Transverse colon (tissue), 4 donors: ENCODE data around the gene PRKCE. TPM values are rescaled to one million over a fixed set of nuclear protein-coding genes. Genes with fewer than 3 reads are reported as not detected.

Experiments
- DNase-seq: peaks from one replicate; pipeline ENCODE4 v3.0.0-alpha.2; 2019
- H3K27ac ChIP-seq, 4 donors: fragments of 200-600 bp; sonication (generic); 2 replicates each; pipeline ENCODE4 v1.5.1; 2016 to 2018; ENCODE audit warnings: inconsistent platforms in 4 of 4
- H3K27me3 ChIP-seq: fragments of 200-600 bp; sonication (generic); 2 replicates; pipeline ENCODE4 v1.5.1; 2017; ENCODE audit warnings: inconsistent platforms
- H3K36me3 ChIP-seq, 4 donors: fragments of 200-600 bp; sonication (generic); 2 replicates each; pipeline ENCODE4 v1.5.1; 2017 to 2019; ENCODE audit warnings: inconsistent platforms in 4 of 4
- H3K4me1 ChIP-seq, 4 donors: fragments of 200-600 bp; sonication (generic); 2 replicates each; pipeline ENCODE4 v1.5.1; 2017 to 2020; ENCODE audit warnings: inconsistent platforms in 4 of 4
- H3K4me3 ChIP-seq, 4 donors: fragments of 200-600 bp; sonication (generic); 1 replicate in 1 of 4; 2 replicates in 3 of 4; pipeline versions ENCODE4 v1.5.1 to v1.6.1; 2017 to 2019; ENCODE audit warnings: inconsistent platforms in 4 of 4
- H3K9me3 ChIP-seq, 2 donors: fragments of 200-600 bp; sonication (generic); 2 replicates each; pipeline ENCODE4 v1.5.1; 2017 to 2019; ENCODE audit warnings: inconsistent platforms in 2 of 2
- EP300 ChIP-seq: sonication (generic); formaldehyde crosslinking; IDR thresholded peaks from one replicate; pipeline ENCODE4 v1.6.1; 2017; ENCODE audit warnings: antibody characterized with exemption, low read depth
- POLR2A ChIP-seq: fragments of 450-650 bp; IDR thresholded peaks from one replicate; pipeline ENCODE4 v1.6.1; 2016; ENCODE audit warnings: antibody characterized with exemption, mild to moderate bottlenecking, moderate library complexity
- POLR2AphosphoS5 ChIP-seq, 3 donors: sonication (generic); formaldehyde crosslinking; IDR thresholded peaks; one replicate each; pipeline ENCODE4 v1.6.1; 2016; ENCODE audit warnings: antibody characterized with exemption in 3 of 3
- WGBS, 2 donors: methylation state at CpG; one replicate each; pipeline ENCODE4 v1.1.5; 2018; ENCODE audit warnings: low coverage in 1 of 2; 5-methylcytosine and 5-hydroxymethylcytosine counted together
- in situ Hi-C, 4 donors: fragments of 200-750 bp; cut with MboI; loops; one replicate each; pipeline versions ENCODE4 v1.15.0 to v1.15.1; 2017; ENCODE audit warnings: low sequenced_read_pairs in 3 of 4, low pct_ligation_motif_present in 1 of 4, low pct_unique_long_range_greater_than_20kb in 1 of 4
- intact Hi-C: fragments of 100-400 bp; cut with DNase I; formaldehyde crosslinking; loops from one replicate; pipeline ENCODE4 v1.15.1; 2023; ENCODE audit warnings: low total_unique reads
- total RNA-seq, 4 donors: library from RNA; depleted of rRNA; stranded (reverse); fragments of >200 nt; gene quantifications; one replicate each; pipeline ENCODE4 v1.1.0, GENCODE V29; 2016
- TF ChIP-seq, protein P1 (sequence below), 5 experiments: fragments of 200-600 bp in 3 of 5; fragments of 450-650 bp in 2 of 5; sonication (generic) in 3 of 5; IDR thresholded peaks; 1 replicate in 2 of 5; 2 replicates in 3 of 5; pipeline ENCODE4 v1.5.1; 2016 to 2017; ENCODE audit warnings: antibody characterized with exemption in 5 of 5, inconsistent platforms in 3 of 5, mild to moderate bottlenecking in 2 of 5, moderate library complexity in 1 of 5

Gene PRKCE
- total RNA-seq, 4 donors from 2014 or later: 8.6 to 20.6 (median 11.3) TPM

DNA sequence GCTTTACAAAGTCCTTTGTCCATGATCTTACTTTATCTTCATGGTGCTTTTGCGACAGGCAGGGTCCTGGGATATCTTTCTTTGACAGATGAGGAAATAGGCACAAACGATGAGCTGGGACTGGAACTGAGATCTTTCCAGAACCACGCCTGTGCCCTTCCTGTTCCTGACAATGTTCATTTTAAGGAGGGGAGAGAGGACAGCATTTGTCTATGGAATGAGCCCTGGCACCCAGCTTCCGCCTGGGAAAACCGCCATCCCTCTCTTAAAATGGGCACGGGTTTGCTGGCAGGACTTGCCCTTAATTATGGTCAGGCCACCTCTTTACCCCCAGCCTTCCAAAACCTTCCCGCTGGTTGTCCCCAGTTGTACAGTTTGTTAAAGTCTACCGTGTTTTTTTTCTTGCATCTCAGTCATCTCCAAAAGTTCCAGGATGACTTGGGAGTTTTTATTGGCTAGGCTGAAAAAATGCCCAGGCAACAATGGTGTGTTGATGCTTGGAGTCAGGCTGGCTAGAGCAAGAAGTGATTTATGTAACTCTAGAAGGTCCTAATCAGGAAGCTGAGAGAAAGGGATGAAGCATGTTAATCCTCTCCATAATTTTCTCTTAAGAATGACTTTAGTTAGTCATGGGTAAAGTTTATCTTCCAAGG, 380.8 kb downstream of the PRKCE start:
- TF ChIP-seq, protein P1, sequence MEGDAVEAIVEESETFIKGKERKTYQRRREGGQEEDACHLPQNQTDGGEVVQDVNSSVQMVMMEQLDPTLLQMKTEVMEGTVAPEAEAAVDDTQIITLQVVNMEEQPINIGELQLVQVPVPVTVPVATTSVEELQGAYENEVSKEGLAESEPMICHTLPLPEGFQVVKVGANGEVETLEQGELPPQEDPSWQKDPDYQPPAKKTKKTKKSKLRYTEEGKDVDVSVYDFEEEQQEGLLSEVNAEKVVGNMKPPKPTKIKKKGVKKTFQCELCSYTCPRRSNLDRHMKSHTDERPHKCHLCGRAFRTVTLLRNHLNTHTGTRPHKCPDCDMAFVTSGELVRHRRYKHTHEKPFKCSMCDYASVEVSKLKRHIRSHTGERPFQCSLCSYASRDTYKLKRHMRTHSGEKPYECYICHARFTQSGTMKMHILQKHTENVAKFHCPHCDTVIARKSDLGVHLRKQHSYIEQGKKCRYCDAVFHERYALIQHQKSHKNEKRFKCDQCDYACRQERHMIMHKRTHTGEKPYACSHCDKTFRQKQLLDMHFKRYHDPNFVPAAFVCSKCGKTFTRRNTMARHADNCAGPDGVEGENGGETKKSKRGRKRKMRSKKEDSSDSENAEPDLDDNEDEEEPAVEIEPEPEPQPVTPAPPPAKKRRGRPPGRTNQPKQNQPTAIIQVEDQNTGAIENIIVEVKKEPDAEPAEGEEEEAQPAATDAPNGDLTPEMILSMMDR (IDR thresholded peaks at IDR 0.05): no peak
- TF ChIP-seq EP300: no peak
- no peak for DNase-seq
- no peaks in the 10 kb centered on the region for H3K27me3 ChIP-seq
- H3K4me1 ChIP-seq: peaks cover 0 to 11% (median 2%) of the 10 kb centered on the region in 4 donors
- no peak overlapping the region for H3K4me3 ChIP-seq
- WGBS, 2 donors: 71 to 83% methylated on average over 2 to 8 of the region's 8 CpGs
- H3K27ac ChIP-seq: no peak overlapping the region
- intact Hi-C loops: no loop called here
- H3K9me3 ChIP-seq: no peaks in the 10 kb centered on the region
- in situ Hi-C loops: loop anchor here in 1 of 4 donors (25.0 kb wide), 1 partner anchor 605 kb away; no protein-coding TSS in a partner anchor
- no peaks in the 10 kb centered on the region for H3K36me3 ChIP-seq

DNA sequence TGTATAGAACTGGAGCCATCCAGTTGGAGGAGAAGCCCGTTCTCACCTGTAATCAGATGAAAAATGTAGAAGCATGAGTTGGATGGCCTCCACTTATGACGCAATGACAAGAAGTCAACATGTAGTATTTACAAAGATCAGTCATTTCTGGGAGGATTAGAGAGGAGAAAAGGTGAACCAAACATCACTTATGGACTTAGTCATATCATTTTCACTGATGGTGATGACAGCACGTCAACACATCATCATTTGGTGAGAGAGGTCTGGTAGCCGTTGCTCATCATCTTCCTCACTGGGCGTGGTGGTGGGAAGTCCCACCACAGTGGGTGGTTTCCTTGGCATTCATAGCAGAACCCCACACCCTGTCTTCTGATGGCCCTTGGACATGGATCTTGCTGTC, 381.5 kb downstream of the PRKCE start:
- TF ChIP-seq, protein P1 (IDR thresholded peaks at IDR 0.05): no peak
- no peak for TF ChIP-seq EP300
- TF ChIP-seq POLR2AphosphoS5 (IDR thresholded peaks at IDR 0.05): no peak
- no peak for TF ChIP-seq POLR2A
- in situ Hi-C loops (loop anchor here in 1 of 4 donors (25.0 kb wide), 1 partner anchor 604 kb away; no protein-coding TSS in a partner anchor), intact Hi-C loops (no loop called here)
- DNase-seq: no peak
- WGBS, 2 donors: 73 to 84% methylated on average over 3 to 5 of the region's 5 CpGs
- Histone ChIP-seq H3K4me1 (peaks cover 2 to 17% (median 6%) of the 10 kb centered on the region in 4 donors), H3K27me3 (no peaks in the 10 kb centered on the region), H3K4me3 (no peak overlapping the region), H3K27ac (no peak overlapping the region), H3K36me3 (no peaks in the 10 kb centered on the region), H3K9me3 (no peaks in the 10 kb centered on the region)

DNA sequence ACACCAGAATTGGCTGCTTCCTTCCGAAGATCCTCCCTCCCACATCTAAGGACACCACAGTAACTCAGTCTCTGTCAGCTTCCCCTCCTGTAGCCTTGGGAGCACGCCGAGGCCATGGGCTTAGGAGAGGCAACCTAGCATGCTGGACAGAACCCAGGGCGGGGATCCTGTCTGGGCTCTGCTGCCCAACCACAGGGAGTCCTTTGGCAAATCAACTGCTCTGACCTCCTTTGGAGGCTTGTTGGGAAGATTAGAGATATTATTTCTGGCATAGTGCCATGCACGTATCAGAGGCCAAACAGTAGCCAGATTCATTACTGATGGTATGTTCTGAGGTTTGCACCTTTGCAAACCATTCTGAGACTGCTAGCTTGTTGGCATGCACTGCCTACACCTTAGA, 383.1 kb downstream of the PRKCE start:
- no peaks in the 10 kb centered on the region for H3K36me3 ChIP-seq
- DNase-seq: no peak
- intact Hi-C loops (no loop called here), in situ Hi-C loops (loop anchor here in 1 of 4 donors (25.0 kb wide), 1 partner anchor 603 kb away; no protein-coding TSS in a partner anchor)
- no peak overlapping the region for H3K27ac ChIP-seq
- TF ChIP-seq POLR2A (no peak), POLR2AphosphoS5 (IDR thresholded peaks at IDR 0.05) (no peak), EP300 (no peak)
- TF ChIP-seq, protein P1 (IDR thresholded peaks at IDR 0.05): no peak
- 90% methylated on average over 5 of the region's 5 CpGs; no CpG with 5 or more reads in 1 of the 2 donors for WGBS, 2 donors
- no peaks in the 10 kb centered on the region for H3K9me3 ChIP-seq
- H3K4me3 ChIP-seq: no peak overlapping the region
- H3K27me3 ChIP-seq: no peaks in the 10 kb centered on the region
- H3K4me1 ChIP-seq: peaks cover 4 to 29% (median 8%) of the 10 kb centered on the region in 4 donors

DNA sequence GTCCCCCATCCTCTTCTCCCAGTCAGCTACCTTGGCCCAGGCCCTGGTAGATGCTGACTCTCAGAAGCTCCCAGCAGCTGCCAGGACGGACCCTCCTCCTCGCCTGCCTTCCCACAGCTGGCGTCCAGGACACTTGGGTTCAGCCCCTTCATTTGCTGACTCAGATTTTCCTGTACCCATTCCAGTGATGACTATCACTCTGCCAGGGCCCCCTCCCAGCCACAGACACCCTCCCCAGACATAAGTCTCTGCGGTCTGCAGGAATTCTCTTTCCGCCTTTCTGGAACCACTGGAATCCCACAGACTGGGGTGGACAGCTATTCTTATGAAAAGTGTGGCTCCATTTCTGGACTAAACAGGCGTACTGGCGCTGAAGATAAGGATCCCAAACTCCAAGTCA, 385.5 kb downstream of the PRKCE start:
- 89% methylated on average over 7 of the region's 7 CpGs; no CpG with 5 or more reads in 1 of the 2 donors for WGBS, 2 donors
- peaks cover 6 to 44% (median 18%) of the 10 kb centered on the region in 4 donors for H3K4me1 ChIP-seq
- in situ Hi-C loops: loop anchor here in 1 of 4 donors (25.0 kb wide), 1 partner anchor 600 kb away; no protein-coding TSS in a partner anchor

More for the DNA sequence above, 385.5 kb downstream of the PRKCE start:
- Histone ChIP-seq H3K27ac (peak overlapping the region in 2 of 4 donors; percentile 51 to 57), H3K36me3 (no peaks in the 10 kb centered on the region), H3K27me3 (no peaks in the 10 kb centered on the region), H3K4me3 (no peak overlapping the region), H3K9me3 (no peaks in the 10 kb centered on the region)
- intact Hi-C loops: no loop called here
- TF ChIP-seq EP300 (no peak), POLR2A (no peak), POLR2AphosphoS5 (IDR thresholded peaks at IDR 0.05) (no peak)
- TF ChIP-seq, protein P1 (IDR thresholded peaks at IDR 0.05): no peak
- DNase-seq: no peak
